CD8-positive, alpha-beta memory T cell (primary cell): ENCODE data around the gene RAB9A. TPM values are rescaled to one million over a fixed set of nuclear protein-coding genes. Genes with fewer than 3 reads are reported as not detected.

ENCODE experiments used
- CTCF ChIA-PET: fragments of 350-600 bp; sonication (Branson Sonifier 250); formaldehyde crosslinking; loops from one replicate; lab custom pipeline; 2021; ENCODE audit warnings: antibody characterized with exemption; lab: Charles Lee
- POLR2A ChIA-PET: fragments of 350-600 bp; sonication (Branson Sonifier 250); formaldehyde crosslinking; loops from one replicate; lab custom pipeline; 2021; ENCODE audit warnings: antibody characterized with exemption; lab: Charles Lee
- DNase-seq, 5 donors: peaks; one replicate each; pipeline versions ENCODE4 v3.0.0 to v3.0.0-alpha.2; 2020 to 2022; ENCODE audit warnings: mixed read lengths in 1 of 5
- H3K27ac ChIP-seq: one replicate; pipeline ENCODE4 v1.7.0; 2013; ENCODE audit warnings: low read depth, mild to moderate bottlenecking, low read length, moderate library complexity
- H3K27me3 ChIP-seq: 2 replicates; pipeline ENCODE4 v1.7.0; 2013; ENCODE audit warnings: low read length, mild to moderate bottlenecking; ENCODE audit not compliant: insufficient read depth, poor library complexity, severe bottlenecking
- H3K36me3 ChIP-seq: 2 replicates; pipeline ENCODE4 v1.7.0; 2013; ENCODE audit warnings: mild to moderate bottlenecking, low read length, moderate library complexity; ENCODE audit not compliant: insufficient read depth
- H3K4me1 ChIP-seq: 2 replicates; pipeline ENCODE4 v1.7.0; 2013; ENCODE audit warnings: mild to moderate bottlenecking, low read length, moderate library complexity; ENCODE audit not compliant: insufficient read depth
- H3K4me3 ChIP-seq: 2 replicates; pipeline ENCODE4 v1.7.0; 2013; ENCODE audit warnings: mild to moderate bottlenecking, low read length
- H3K9me3 ChIP-seq: 2 replicates; pipeline ENCODE4 v1.7.0; 2013; ENCODE audit warnings: mild to moderate bottlenecking, low read length
- H3K27ac Mint-ChIP-seq, 8 donors: one replicate each; pipeline ENCODE4 v1.8.0; 2020 to 2021; ENCODE audit warnings: mixed read lengths in 8 of 8, mild to moderate bottlenecking in 6 of 8, inconsistent platforms in 3 of 8, moderate library complexity in 3 of 8
- H3K27me3 Mint-ChIP-seq, 2 donors: one replicate each; pipeline ENCODE4 v1.8.0; 2020 to 2021; ENCODE audit warnings: mixed read lengths in 2 of 2, mild to moderate bottlenecking in 1 of 2, moderate library complexity in 1 of 2
- H3K36me3 Mint-ChIP-seq, 3 donors: one replicate each; pipeline ENCODE4 v1.8.0; 2020 to 2021; ENCODE audit warnings: mixed read lengths in 3 of 3, inconsistent platforms in 1 of 3, mild to moderate bottlenecking in 1 of 3
- H3K4me1 Mint-ChIP-seq, 3 donors: one replicate each; pipeline ENCODE4 v1.8.0; 2020 to 2021; ENCODE audit warnings: mixed read lengths in 3 of 3, inconsistent platforms in 1 of 3, mild to moderate bottlenecking in 1 of 3
- H3K4me3 Mint-ChIP-seq, 7 donors: one replicate each; pipeline ENCODE4 v1.8.0; 2020 to 2021; ENCODE audit warnings: mixed read lengths in 7 of 7, mild to moderate bottlenecking in 6 of 7, moderate library complexity in 4 of 7, inconsistent platforms in 2 of 7
- H3K9me3 Mint-ChIP-seq, 5 donors: one replicate each; pipeline ENCODE4 v1.8.0; 2020 to 2022; ENCODE audit warnings: mixed read lengths in 5 of 5, mild to moderate bottlenecking in 3 of 5, moderate library complexity in 2 of 5, inconsistent platforms in 1 of 5
- polyA plus RNA-seq: library from polyadenylated mRNA; unstranded; fragments of 300-500 nt; fragmentation: Illumina TruSeq; gene quantifications from one replicate; pipeline ENCODE4 v1.2.3, GENCODE V29; 2021
- total RNA-seq, 2 experiments: library from RNA; stranded (reverse); gene quantifications; one replicate each; pipeline ENCODE4 v1.2.3, GENCODE V29; 2021

Gene RAB9A
- total and polyA plus RNA-seq, 3 experiments from 2014 or later, result 27.1 to 48.1 (median 32.8) TPM

GRCh38 chrX:13659063-13659462 is 29.9 kb upstream of the RAB9A start:
- peaks cover 16 to 36% (median 24%) of the 10 kb centered on the region in 3 donors for H3K4me1 Mint-ChIP-seq
- POLR2A ChIA-PET, result interaction anchor here (0.5 kb wide), 1 partner anchor 33 kb away, joined by 6 read pairs; no protein-coding TSS in a partner anchor
- H3K27me3 ChIP-seq, result no peaks in the 10 kb centered on the region
- peaks cover 15% of the 10 kb centered on the region for H3K4me1 ChIP-seq
- peaks cover 11 to 66% (median 24%) of the 10 kb centered on the region in 3 donors for H3K36me3 Mint-ChIP-seq
- CTCF ChIA-PET, result interaction anchor here (0.7 to 1.5 kb wide), 3 partner anchors 26 to 373 kb away, joined by 3 to 5 read pairs (median 4); no protein-coding TSS in a partner anchor
- peaks cover 5% of the 10 kb centered on the region for H3K36me3 ChIP-seq
- H3K9me3 ChIP-seq, result no peaks in the 10 kb centered on the region
- H3K4me3 Mint-ChIP-seq, result peak overlapping the region in 2 of 7 donors; percentile 14 to 41
- no peak for DNase-seq
- no peak overlapping the region for H3K27ac ChIP-seq
- no peaks in the 10 kb centered on the region for H3K9me3 Mint-ChIP-seq
- H3K4me3 ChIP-seq, result no peak overlapping the region
- H3K27ac Mint-ChIP-seq, result peak overlapping the region; percentile 24 to 90 (median 74)
- no peaks in the 10 kb centered on the region for H3K27me3 Mint-ChIP-seq

DNA sequence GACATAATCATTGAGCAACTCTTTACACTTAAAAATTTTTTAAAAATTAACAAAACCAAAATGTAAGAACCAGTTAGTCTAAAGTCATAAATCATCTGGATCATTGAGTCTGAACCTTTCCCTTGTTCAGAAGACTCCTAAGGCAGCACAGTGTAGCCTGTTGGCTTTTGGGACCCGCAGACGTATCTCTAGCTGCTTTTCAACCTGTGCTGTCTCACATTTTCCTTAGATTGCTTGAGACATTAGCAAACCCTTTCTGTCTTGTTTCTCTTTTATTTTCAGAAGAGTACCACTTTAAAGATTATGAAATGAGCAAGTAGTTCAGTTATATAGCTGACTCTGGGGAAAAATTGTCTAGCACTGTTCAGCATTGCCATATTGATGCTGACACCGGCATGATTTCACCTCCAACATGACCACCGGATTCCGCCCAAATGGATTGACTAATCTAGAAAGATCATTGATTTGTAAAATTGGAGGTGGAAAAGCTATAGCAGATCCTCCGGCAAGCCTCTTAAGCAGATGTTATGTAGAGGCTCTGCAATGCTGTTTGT is 27.1 kb upstream of the RAB9A start:
- Histone ChIP-seq H3K27me3 (no peaks in the 10 kb centered on the region), H3K9me3 (no peaks in the 10 kb centered on the region), H3K4me3 (no peak overlapping the region), H3K36me3 (peaks cover 5% of the 10 kb centered on the region), H3K27ac (no peak overlapping the region), H3K4me1 (peaks cover 7% of the 10 kb centered on the region)
- Mint-ChIP-seq H3K27me3 (no peaks in the 10 kb centered on the region), H3K4me1 (peaks cover 4 to 22% (median 9%) of the 10 kb centered on the region in 3 donors), H3K9me3 (no peaks in the 10 kb centered on the region), H3K4me3 (peak overlapping the region in 6 of 7 donors; percentile 8 to 70 (median 55)), H3K27ac (peak overlapping the region in 5 of 8 donors; percentile 26 to 79 (median 74)), H3K36me3 (peaks cover 15 to 67% (median 22%) of the 10 kb centered on the region in 3 donors)
- POLR2A ChIA-PET, result interaction anchor here (0.6 kb wide), 1 partner anchor 1479 kb away, joined by 3 read pairs; no protein-coding TSS in a partner anchor
- CTCF ChIA-PET, result interaction anchor here (1.0 kb wide), 1 partner anchor 77 kb away, joined by 3 read pairs; no protein-coding TSS in a partner anchor
- DNase-seq, result no peak

DNA sequence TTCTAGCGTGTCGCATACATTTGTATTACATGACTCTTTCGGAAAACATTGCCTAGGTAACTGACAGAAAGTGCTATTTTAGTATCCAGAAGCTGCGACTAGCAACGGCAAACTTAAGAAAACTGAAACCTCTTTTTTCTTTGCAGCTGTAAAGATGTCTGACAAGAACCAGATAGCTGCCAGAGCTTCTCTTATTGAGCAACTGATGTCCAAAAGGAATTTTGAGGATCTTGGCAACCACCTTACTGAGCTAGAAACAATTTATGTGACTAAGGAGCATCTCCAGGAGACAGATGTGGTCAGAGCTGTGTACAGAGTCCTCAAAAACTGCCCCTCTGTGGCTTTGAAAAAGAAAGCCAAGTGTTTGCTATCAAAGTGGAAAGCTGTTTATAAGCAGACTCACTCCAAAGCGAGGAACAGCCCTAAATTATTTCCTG is 26.6 kb upstream of the RAB9A start:
- Histone ChIP-seq H3K36me3 (peaks cover 5% of the 10 kb centered on the region), H3K27ac (no peak overlapping the region), H3K4me3 (no peak overlapping the region), H3K4me1 (peaks cover 7% of the 10 kb centered on the region), H3K27me3 (no peaks in the 10 kb centered on the region), H3K9me3 (no peaks in the 10 kb centered on the region)
- H3K27me3 Mint-ChIP-seq, result no peaks in the 10 kb centered on the region
- POLR2A ChIA-PET, result no interaction called here
- H3K36me3 Mint-ChIP-seq, result peaks cover 15 to 61% (median 22%) of the 10 kb centered on the region in 3 donors
- H3K4me3 Mint-ChIP-seq, result peak overlapping the region in 5 of 7 donors; percentile 9 to 70 (median 55)
- H3K4me1 Mint-ChIP-seq, result peaks cover 4 to 22% (median 9%) of the 10 kb centered on the region in 3 donors
- DNase-seq, result no peak
- peak overlapping the region in 7 of 8 donors; percentile 12 to 96 (median 72) for H3K27ac Mint-ChIP-seq
- CTCF ChIA-PET, result interaction anchor here (0.9 to 1.0 kb wide), 2 partner anchors 76 to 88 kb away, joined by 3 to 5 read pairs; no protein-coding TSS in a partner anchor
- H3K9me3 Mint-ChIP-seq, result no peaks in the 10 kb centered on the region

GRCh38 chrX:13664020-13664419 is 24.9 kb upstream of the RAB9A start:
- ChIA-PET POLR2A (no interaction called here), CTCF (no interaction called here)
- peaks cover under 1% of the 10 kb centered on the region for H3K4me1 ChIP-seq
- no peaks in the 10 kb centered on the region for H3K9me3 ChIP-seq
- H3K27ac ChIP-seq, result no peak overlapping the region
- H3K4me3 Mint-ChIP-seq, result no peak overlapping the region
- H3K27me3 Mint-ChIP-seq, result peaks cover 0 to 7% of the 10 kb centered on the region in 2 donors
- DNase-seq, result no peak
- H3K9me3 Mint-ChIP-seq, result no peaks in the 10 kb centered on the region
- H3K4me1 Mint-ChIP-seq, result peaks cover 2 to 19% (median 4%) of the 10 kb centered on the region in 3 donors
- H3K27ac Mint-ChIP-seq, result peak overlapping the region in 1 of 8 donors; percentile 18
- H3K36me3 ChIP-seq, result peaks cover 5% of the 10 kb centered on the region
- H3K4me3 ChIP-seq, result no peak overlapping the region
- H3K36me3 Mint-ChIP-seq, result peaks cover 15 to 53% (median 24%) of the 10 kb centered on the region in 3 donors
- no peaks in the 10 kb centered on the region for H3K27me3 ChIP-seq

- CTCF ChIA-PET, result no interaction called here
- Mint-ChIP-seq H3K27me3 (peaks cover 0 to 7% of the 10 kb centered on the region in 2 donors), H3K4me3 (no peak overlapping the region), H3K27ac (peak overlapping the region in 2 of 8 donors; percentile 11 to 50), H3K36me3 (peaks cover 15 to 45% (median 24%) of the 10 kb centered on the region in 3 donors), H3K4me1 (peaks cover 7 to 31% (median 17%) of the 10 kb centered on the region in 3 donors), H3K9me3 (no peaks in the 10 kb centered on the region)
- no peak overlapping the region for H3K4me3 ChIP-seq
- H3K27ac ChIP-seq, result no peak overlapping the region
- DNase-seq, result no peak
- peaks cover 5% of the 10 kb centered on the region for H3K36me3 ChIP-seq
- H3K4me1 ChIP-seq, result no peaks in the 10 kb centered on the region
- H3K27me3 ChIP-seq, result no peaks in the 10 kb centered on the region
- no peaks in the 10 kb centered on the region for H3K9me3 ChIP-seq
- POLR2A ChIA-PET, result no interaction called here
Observed at GRCh38 chrX:13666836-13667235, 22.1 kb upstream of the RAB9A start.

GRCh38 chrX:13667919-13668318 is 21.0 kb upstream of the RAB9A start:
- H3K9me3 ChIP-seq, result no peaks in the 10 kb centered on the region
- peak overlapping the region in 2 of 7 donors; percentile 34 to 36 for H3K4me3 Mint-ChIP-seq

DNA sequence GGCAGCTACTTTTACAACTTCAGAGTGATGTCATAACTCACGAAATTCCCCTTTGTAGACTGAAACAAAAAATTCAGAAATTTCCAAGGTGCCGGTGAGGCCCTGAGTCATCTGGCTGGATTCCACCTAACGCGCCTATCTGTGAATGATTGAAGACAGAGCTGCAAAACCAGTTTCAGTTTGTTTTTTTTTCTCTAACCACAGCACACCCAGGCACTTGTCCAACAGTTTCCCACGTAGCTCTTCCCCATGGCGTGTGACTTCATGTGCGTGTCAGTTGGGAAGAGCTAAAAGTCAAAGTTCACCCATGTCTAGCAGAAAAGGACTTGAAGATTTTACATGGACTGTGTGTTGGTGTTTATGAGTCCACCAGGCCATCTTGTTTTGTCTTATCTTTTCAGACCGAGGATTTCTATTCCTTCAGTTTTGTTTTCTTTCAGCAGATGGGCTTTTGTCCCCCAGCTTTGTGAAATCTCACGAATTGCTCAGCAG is 19.6 kb upstream of the RAB9A start:
- H3K27ac ChIP-seq, result peak overlapping the region; percentile 56

More at GRCh38 chrX:13667919-13668318, 21.0 kb upstream of the RAB9A start:
- no peaks in the 10 kb centered on the region for H3K4me1 ChIP-seq
- ChIA-PET CTCF (no interaction called here), POLR2A (no interaction called here)
- H3K4me1 Mint-ChIP-seq, result peaks cover 7 to 25% (median 17%) of the 10 kb centered on the region in 3 donors
- no peaks in the 10 kb centered on the region for H3K36me3 ChIP-seq
- H3K27me3 Mint-ChIP-seq, result peaks cover 0 to 7% of the 10 kb centered on the region in 2 donors
- H3K4me3 ChIP-seq, result no peak overlapping the region
- no peak for DNase-seq
- no peak overlapping the region for H3K27ac ChIP-seq
- peak overlapping the region in 2 of 8 donors; percentile 33 to 72 for H3K27ac Mint-ChIP-seq
- H3K36me3 Mint-ChIP-seq, result peaks cover 7 to 38% (median 30%) of the 10 kb centered on the region in 3 donors
- no peaks in the 10 kb centered on the region for H3K27me3 ChIP-seq
- H3K9me3 Mint-ChIP-seq, result no peaks in the 10 kb centered on the region

More for the DNA sequence above, 19.6 kb upstream of the RAB9A start:
- POLR2A ChIA-PET, result no interaction called here
- H3K27me3 Mint-ChIP-seq, result peaks cover 0 to 12% of the 10 kb centered on the region in 2 donors
- peak overlapping the region; percentile 46 to 93 (median 90) for H3K27ac Mint-ChIP-seq
- Histone ChIP-seq H3K36me3 (no peaks in the 10 kb centered on the region), H3K4me1 (no peaks in the 10 kb centered on the region), H3K27me3 (no peaks in the 10 kb centered on the region), H3K4me3 (no peak overlapping the region), H3K9me3 (no peaks in the 10 kb centered on the region)
- H3K4me1 Mint-ChIP-seq, result peaks cover 7 to 25% (median 17%) of the 10 kb centered on the region in 3 donors
- H3K9me3 Mint-ChIP-seq, result no peaks in the 10 kb centered on the region
- peaks cover 6 to 30% (median 26%) of the 10 kb centered on the region in 3 donors for H3K36me3 Mint-ChIP-seq
- peak overlapping the region; percentile 74 to 90 (median 82) for H3K4me3 Mint-ChIP-seq
- peak in 4 of 5 donors; percentile 28 to 75 (median 50) for DNase-seq
- CTCF ChIA-PET, result interaction anchor here (1.8 to 2.0 kb wide), 2 partner anchors 18 to 20 kb away, joined by 4 to 6 read pairs; partner anchors contain the start of gene RAB9A
